Endodermal cell (in vitro differentiated cells): ENCODE results near the gene ANKRD12. TPM values are rescaled to one million over a fixed set of nuclear protein-coding genes. Genes with fewer than 3 reads are reported as not detected.

Source experiments
- DNase-seq: peaks from one replicate; pipeline ENCODE4 v3.0.0-alpha.2; 2017
- H3K27ac ChIP-seq: 2 replicates; pipeline ENCODE4 v1.5.1; 2013; ENCODE audit warnings: mild to moderate bottlenecking, low read depth, low read length, moderate library complexity
- H3K27me3 ChIP-seq: 2 replicates; pipeline ENCODE4 v1.6.1; 2013; ENCODE audit warnings: mild to moderate bottlenecking, low read length, moderate library complexity; ENCODE audit not compliant: insufficient read depth, control insufficient read depth, poor library complexity, severe bottlenecking
- H3K36me3 ChIP-seq: 2 replicates; pipeline ENCODE4 v1.7.0; 2013; ENCODE audit warnings: mild to moderate bottlenecking, low read length, moderate library complexity; ENCODE audit not compliant: control insufficient read depth, insufficient read depth
- H3K4me1 ChIP-seq: one replicate; pipeline ENCODE4 v1.7.0; 2013; ENCODE audit warnings: low read length; ENCODE audit not compliant: control insufficient read depth, insufficient read depth
- H3K4me3 ChIP-seq: 2 replicates; pipeline ENCODE4 v1.5.1; 2013; ENCODE audit warnings: mild to moderate bottlenecking, low read length, moderate library complexity
- H3K9ac ChIP-seq: 2 replicates; pipeline ENCODE4 v1.6.1; 2013; ENCODE audit warnings: mild to moderate bottlenecking, low read length, moderate library complexity; ENCODE audit not compliant: poor library complexity, severe bottlenecking; ENCODE audit errors: extremely low read depth
- H3K9me3 ChIP-seq: 2 replicates; pipeline ENCODE4 v1.6.1; 2013; ENCODE audit warnings: mild to moderate bottlenecking, low read length, moderate library complexity; ENCODE audit not compliant: control insufficient read depth
- H3K27ac Mint-ChIP-seq: 2 replicates; pipeline ENCODE4 v1.8.0; 2020; ENCODE audit warnings: mixed read lengths
- H3K27me3 Mint-ChIP-seq: 2 replicates; pipeline ENCODE4 v1.8.0; 2021; ENCODE audit warnings: mild to moderate bottlenecking, mixed read lengths; ENCODE audit not compliant: insufficient read depth
- H3K36me3 Mint-ChIP-seq: 2 replicates; pipeline ENCODE4 v1.8.0; 2020; ENCODE audit warnings: low read depth, mixed read lengths
- H3K4me1 Mint-ChIP-seq: 2 replicates; pipeline ENCODE4 v1.8.0; 2020; ENCODE audit warnings: mixed read lengths
- H3K4me3 Mint-ChIP-seq: 2 replicates; pipeline ENCODE4 v1.8.0; 2020; ENCODE audit warnings: mild to moderate bottlenecking, moderate library complexity, mixed read lengths
- H3K9me3 Mint-ChIP-seq: 2 replicates; pipeline ENCODE4 v1.8.0; 2020; ENCODE audit warnings: mild to moderate bottlenecking, mixed read lengths
- CTCF ChIP-seq: fragments of 200-600 bp; sonication (generic); conservative IDR thresholded peaks from 2 replicates; pipeline ENCODE4 v1.5.0; 2021; ENCODE audit warnings: antibody characterized with exemption, mild to moderate bottlenecking
- WGBS, 2 experiments: methylation state at CpG; one replicate each; pipeline versions ENCODE4 v1.1.5 to v1.1.7; 2013; ENCODE audit warnings: missing lambda C conversion rate in 2 of 2, mixed read lengths in 1 of 2; ENCODE audit not compliant: insufficient coverage in 1 of 2, insufficient read length in 1 of 2; 5-methylcytosine and 5-hydroxymethylcytosine counted together
- total RNA-seq, 2 donors: library from RNA; stranded (reverse); fragmentation: NEBNext Ultra II Directional in 1 of 2; extraction: Animal tissue kit (Norgen Biotek cat#: 25700) in 1 of 2; gene quantifications; 2 replicates in 1 of 2; 3 replicates in 1 of 2; pipeline ENCODE4 v1.2.1, GENCODE V29; 2021

ANKRD12 gene
- total RNA-seq, 2 donors from 2014 or later, result 36.0 to 41.6 TPM

- no peak overlapping the region for H3K4me3 Mint-ChIP-seq
- Histone ChIP-seq H3K4me1 (no peaks in the 10 kb centered on the region), H3K36me3 (peaks cover 35% of the 10 kb centered on the region), H3K27ac (no peak overlapping the region), H3K4me3 (no peak overlapping the region), H3K9ac (no peak overlapping the region), H3K9me3 (no peaks in the 10 kb centered on the region), H3K27me3 (no peaks in the 10 kb centered on the region)
- no peak for TF ChIP-seq CTCF
- peaks cover 49% of the 10 kb centered on the region for H3K36me3 Mint-ChIP-seq
- no peak overlapping the region for H3K27ac Mint-ChIP-seq
- H3K4me1 Mint-ChIP-seq, result no peaks in the 10 kb centered on the region
- H3K9me3 Mint-ChIP-seq, result no peaks in the 10 kb centered on the region
- DNase-seq, result no peak
- H3K27me3 Mint-ChIP-seq, result no peaks in the 10 kb centered on the region
- WGBS, 2 experiments, result 100% methylated on average over 1 of the region's 1 CpG; no CpG with 5 or more reads in 1 of the 2 experiments
These were observed 141.4 kb downstream of the ANKRD12 start for GRCh38 chr18:9278028-9278427.

- DNase-seq, result no peak
- no peak overlapping the region for H3K27ac ChIP-seq
- H3K36me3 Mint-ChIP-seq, result peaks cover 40% of the 10 kb centered on the region
- H3K27me3 Mint-ChIP-seq, result no peaks in the 10 kb centered on the region
- no peak for TF ChIP-seq CTCF
- no peaks in the 10 kb centered on the region for H3K4me1 ChIP-seq
- no peak overlapping the region for H3K4me3 Mint-ChIP-seq
- H3K36me3 ChIP-seq, result peaks cover 27% of the 10 kb centered on the region
- H3K27me3 ChIP-seq, result no peaks in the 10 kb centered on the region
- H3K9me3 ChIP-seq, result no peaks in the 10 kb centered on the region
- no peaks in the 10 kb centered on the region for H3K4me1 Mint-ChIP-seq
- WGBS, 2 experiments, result 91 to 95% methylated on average over 4 to 5 of the region's 5 CpGs
- H3K27ac Mint-ChIP-seq, result no peak overlapping the region
- no peaks in the 10 kb centered on the region for H3K9me3 Mint-ChIP-seq
- no peak overlapping the region for H3K4me3 ChIP-seq
- no peak overlapping the region for H3K9ac ChIP-seq
These were observed 144.3 kb downstream of the ANKRD12 start for GRCh38 chr18:9280849-9281248.

- no CpG with 5 or more reads among the region's 1 CpG for WGBS, 2 experiments
- H3K27me3 ChIP-seq, result no peaks in the 10 kb centered on the region
- H3K4me3 ChIP-seq, result no peak overlapping the region
- Mint-ChIP-seq H3K9me3 (no peaks in the 10 kb centered on the region), H3K4me1 (no peaks in the 10 kb centered on the region), H3K36me3 (peaks cover 37% of the 10 kb centered on the region), H3K4me3 (no peak overlapping the region), H3K27ac (no peak overlapping the region), H3K27me3 (no peaks in the 10 kb centered on the region)
- H3K9me3 ChIP-seq, result no peaks in the 10 kb centered on the region
- peaks cover 18% of the 10 kb centered on the region for H3K36me3 ChIP-seq
- no peak for TF ChIP-seq CTCF
- H3K9ac ChIP-seq, result no peak overlapping the region
- no peak overlapping the region for H3K27ac ChIP-seq
- H3K4me1 ChIP-seq, result no peaks in the 10 kb centered on the region
- DNase-seq, result no peak
These were observed 145.2 kb downstream of the ANKRD12 start for GRCh38 chr18:9281780-9282179.
